ENCODE data around the gene DNPEP. TPM values are rescaled to one million over a fixed set of nuclear protein-coding genes. Genes with fewer than 3 reads are reported as not detected.

Gene DNPEP
- total and polyA plus RNA-seq, 2 donors from 2014 or later = 53.3 to 71.0 TPM

DNA sequence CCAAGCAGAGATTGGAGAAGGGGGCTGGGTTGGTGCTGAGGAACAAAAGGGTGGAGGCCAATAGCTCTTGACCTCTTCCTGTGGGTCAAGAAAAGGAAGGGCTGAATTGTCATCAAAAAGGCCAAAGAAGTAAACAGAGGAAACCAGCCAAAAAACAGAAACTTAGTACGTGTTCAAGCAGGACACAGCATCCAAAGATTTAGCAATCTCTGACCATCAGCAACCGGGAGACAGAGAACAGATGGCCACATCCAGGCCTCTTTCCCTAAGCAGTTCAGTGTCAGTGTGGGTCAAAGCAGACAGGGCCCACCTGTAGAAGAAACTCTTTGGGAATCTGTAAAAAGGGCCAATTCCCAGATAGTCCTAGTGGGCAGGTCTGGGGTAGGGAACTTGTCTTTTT, 2.9 kb downstream of the DNPEP start:
- peaks cover 0 to 13% (median 0%) of the 10 kb centered on the region in 3 donors for H3K4me1 ChIP-seq (ENCODE audit: control insufficient read depth in 2 of 3, insufficient read depth in 2 of 3, low read depth in 1 of 3, low read length in 3 of 3)
- H3K9me3 ChIP-seq (ENCODE audit: control insufficient read depth in 2 of 3, insufficient read depth in 1 of 3, low read length in 3 of 3) = no peaks in the 10 kb centered on the region
- FAIRE-seq (no peak), DNase-seq (no peak)
- H3K9ac ChIP-seq (ENCODE audit: low read length in 3 of 3) = no peak overlapping the region
- H3K36me3 ChIP-seq (ENCODE audit: control insufficient read depth in 2 of 3, insufficient read depth in 3 of 3, low read length in 3 of 3) = peaks cover 15 to 58% (median 38%) of the 10 kb centered on the region in 3 donors
- intact Hi-C loops (cut with DNase I) = no loop called here
- no peak for TF ChIP-seq CTCF (IDR thresholded peaks at IDR 0.05; ENCODE audit: borderline replicate concordance, extremely low read depth, insufficient read depth)
- no peak overlapping the region for H3K27ac ChIP-seq (ENCODE audit: low read depth in 2 of 2, low read length in 2 of 2)
- H3K27me3 ChIP-seq (ENCODE audit: control insufficient read depth, insufficient read depth, low read length) = no peaks in the 10 kb centered on the region
- H3K4me3 ChIP-seq (ENCODE audit: low read length in 3 of 3) = no peak overlapping the region

- DNase-seq (no peak), FAIRE-seq (no peak)
- Histone ChIP-seq H3K27ac (ENCODE audit: low read depth in 2 of 2, low read length in 2 of 2) (no peak overlapping the region), H3K36me3 (ENCODE audit: control insufficient read depth in 2 of 3, insufficient read depth in 3 of 3, low read length in 3 of 3) (peaks cover 15 to 58% (median 38%) of the 10 kb centered on the region in 3 donors), H3K9me3 (ENCODE audit: control insufficient read depth in 2 of 3, insufficient read depth in 1 of 3, low read length in 3 of 3) (no peaks in the 10 kb centered on the region), H3K27me3 (ENCODE audit: control insufficient read depth, insufficient read depth, low read length) (no peaks in the 10 kb centered on the region), H3K4me3 (ENCODE audit: low read length in 3 of 3) (no peak overlapping the region), H3K4me1 (ENCODE audit: control insufficient read depth in 2 of 3, insufficient read depth in 2 of 3, low read depth in 1 of 3, low read length in 3 of 3) (peaks cover 0 to 13% (median 0%) of the 10 kb centered on the region in 3 donors), H3K9ac (ENCODE audit: low read length in 3 of 3) (no peak overlapping the region)
- no peak for TF ChIP-seq CTCF (IDR thresholded peaks at IDR 0.05; ENCODE audit: borderline replicate concordance, extremely low read depth, insufficient read depth)
- intact Hi-C loops (cut with DNase I) = no loop called here
Measured at GRCh38 chr2:219384083-219384713, 3.5 kb downstream of the DNPEP start.

DNA sequence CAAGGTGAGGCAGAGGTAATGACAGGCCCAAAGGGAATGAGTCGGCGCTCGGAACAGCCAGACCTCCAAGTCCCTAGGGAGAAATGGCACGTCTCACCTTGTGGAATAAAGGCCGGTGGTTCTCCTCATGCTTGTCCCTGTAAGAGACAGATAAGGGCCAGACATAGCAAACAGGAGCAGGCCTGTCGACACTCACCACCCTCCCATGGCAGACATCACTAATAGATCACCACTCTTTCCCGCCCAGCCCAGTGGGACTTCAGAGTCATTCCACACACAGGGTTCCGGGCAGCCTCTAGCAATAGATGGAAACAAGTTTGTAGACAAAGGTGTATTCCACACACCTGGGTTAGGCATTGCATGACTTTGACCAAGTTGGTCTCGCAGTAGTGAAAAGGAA, 6.3 kb downstream of the DNPEP start:
- Histone ChIP-seq H3K27me3 (ENCODE audit: control insufficient read depth, insufficient read depth, low read length) (no peaks in the 10 kb centered on the region), H3K27ac (ENCODE audit: low read depth in 2 of 2, low read length in 2 of 2) (no peak overlapping the region), H3K4me1 (ENCODE audit: control insufficient read depth in 2 of 3, insufficient read depth in 2 of 3, low read depth in 1 of 3, low read length in 3 of 3) (peaks cover 0 to 5% (median 0%) of the 10 kb centered on the region in 3 donors), H3K9ac (ENCODE audit: low read length in 3 of 3) (no peak overlapping the region), H3K36me3 (ENCODE audit: control insufficient read depth in 2 of 3, insufficient read depth in 3 of 3, low read length in 3 of 3) (peaks cover 15 to 58% (median 38%) of the 10 kb centered on the region in 3 donors), H3K9me3 (ENCODE audit: control insufficient read depth in 2 of 3, insufficient read depth in 1 of 3, low read length in 3 of 3) (no peaks in the 10 kb centered on the region), H3K4me3 (ENCODE audit: low read length in 3 of 3) (no peak overlapping the region)
- no peak for TF ChIP-seq CTCF (IDR thresholded peaks at IDR 0.05; ENCODE audit: borderline replicate concordance, extremely low read depth, insufficient read depth)
- FAIRE-seq = no peak
- intact Hi-C loops (cut with DNase I) = no loop called here
- DNase-seq = no peak

Data from kidney (tissue), 14 donors.